A673 (cell line): ENCODE results near the gene SPO11. TPM values are rescaled to one million over a fixed set of nuclear protein-coding genes. Genes with fewer than 3 reads are reported as not detected.

Experiments used
- BruUV-seq: library from RNA; stranded (reverse); fragments of 400-500 nt; replicated peaks from 2 replicates; lab custom pipeline; 2021; lab: Mats Ljungman, UMichigan
- CTCF ChIA-PET: fragments of 300-600 bp; sonication (Branson Sonifier 250); formaldehyde crosslinking; loops from one replicate; lab custom pipeline; 2022; ENCODE audit warnings: antibody characterized with exemption; lab: Charles Lee
- POLR2A ChIA-PET: fragments of 300-600 bp; sonication (Branson Sonifier 250); formaldehyde crosslinking; loops from one replicate; lab custom pipeline; 2022; ENCODE audit warnings: antibody characterized with exemption; ENCODE audit not compliant: low non-redundant PET; lab: Charles Lee
- DNase-seq: peaks from one replicate; pipeline ENCODE4 v3.0.0-alpha.2; 2015; ENCODE audit warnings: low spot score
- H3K27ac ChIP-seq: fragments of 200-600 bp; sonication (generic); 2 replicates; pipeline ENCODE4 v1.5.1; 2016; ENCODE audit warnings: mixed run types, low read depth, mild to moderate bottlenecking, mixed read lengths, antibody characterized with exemption, low read length; ENCODE audit not compliant: poor library complexity, severe bottlenecking
- H3K27me3 ChIP-seq: fragments of 200-600 bp; sonication (generic); replicated peaks from 2 replicates; pipeline ENCODE4 v1.6.1; 2017; ENCODE audit warnings: mixed run types, low read depth, mild to moderate bottlenecking, mixed read lengths, antibody characterized with exemption, low read length; ENCODE audit not compliant: insufficient read depth, poor library complexity
- H3K36me3 ChIP-seq: fragments of 200-600 bp; sonication (generic); 2 replicates; pipeline ENCODE4 v1.6.1; 2016; ENCODE audit warnings: mixed run types, mild to moderate bottlenecking, mixed read lengths, antibody characterized with exemption, low read length; ENCODE audit not compliant: insufficient read depth, poor library complexity, severe bottlenecking
- H3K4me1 ChIP-seq: fragments of 200-600 bp; sonication (generic); 2 replicates; pipeline ENCODE4 v1.6.1; 2017; ENCODE audit warnings: mixed run types, mild to moderate bottlenecking, mixed read lengths, antibody characterized with exemption, low read length; ENCODE audit not compliant: insufficient read depth, poor library complexity, severe bottlenecking
- H3K4me3 ChIP-seq: fragments of 200-600 bp; sonication (generic); 2 replicates; pipeline ENCODE4 v1.5.1; 2016; ENCODE audit warnings: low read depth, mixed run types, mild to moderate bottlenecking, mixed read lengths, low read length; ENCODE audit not compliant: poor library complexity, severe bottlenecking
- H3K9me3 ChIP-seq: fragments of 200-600 bp; sonication (generic); 2 replicates; pipeline ENCODE4 v1.6.1; 2016; ENCODE audit warnings: mixed run types, low read depth, mild to moderate bottlenecking, mixed read lengths, antibody characterized with exemption, low read length; ENCODE audit not compliant: poor library complexity, severe bottlenecking
- EZH2 ChIP-seq: fragments of 200-600 bp; sonication (generic); IDR thresholded peaks from 2 replicates; pipeline ENCODE4 v1.6.1; 2017; ENCODE audit warnings: borderline replicate concordance, low read depth, mild to moderate bottlenecking, mixed read lengths, antibody characterized with exemption, low read length; ENCODE audit not compliant: poor library complexity, severe bottlenecking
- intact Hi-C: fragments of 100-400 bp; cut with micrococcal nuclease; formaldehyde crosslinking; loops from one replicate; pipeline ENCODE4 v1.10.0; 2022; ENCODE audit not compliant: unreplicated experiment
- total RNA-seq: library from RNA; stranded (reverse); gene quantifications from 2 replicates; pipeline ENCODE4 v1.2.3, GENCODE V29; 2021
- TF ChIP-seq, protein P1 (sequence below): fragments of 300-800, 200-600 bp; sonication (generic); conservative IDR thresholded peaks from 2 replicates; pipeline ENCODE4 v1.5.1; 2017; ENCODE audit warnings: low read depth, mild to moderate bottlenecking, antibody characterized with exemption, low read length, moderate library complexity, mixed read lengths

SPO11 gene
- total RNA-seq, 1 experiment from 2014 or later, result not detected

DNA sequence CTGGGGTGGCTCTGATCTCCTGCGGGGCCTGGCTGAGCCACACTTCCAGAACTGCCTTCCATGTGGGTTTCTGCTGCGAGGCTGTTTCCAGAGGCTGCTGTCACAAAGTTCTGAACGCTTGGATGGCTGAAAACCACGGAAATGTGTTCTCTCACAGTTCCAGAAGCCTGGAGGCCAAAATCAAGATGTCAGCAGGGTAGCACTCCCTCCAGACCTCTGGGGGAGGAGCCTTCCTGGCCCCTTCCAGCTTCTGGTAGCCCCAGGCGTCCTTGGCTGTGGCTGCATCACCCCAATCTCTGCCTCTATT is 39.5 kb upstream of the SPO11 start:
- no peak overlapping the region for H3K27ac ChIP-seq
- POLR2A ChIA-PET, result no interaction called here
- TF ChIP-seq, protein P1, sequence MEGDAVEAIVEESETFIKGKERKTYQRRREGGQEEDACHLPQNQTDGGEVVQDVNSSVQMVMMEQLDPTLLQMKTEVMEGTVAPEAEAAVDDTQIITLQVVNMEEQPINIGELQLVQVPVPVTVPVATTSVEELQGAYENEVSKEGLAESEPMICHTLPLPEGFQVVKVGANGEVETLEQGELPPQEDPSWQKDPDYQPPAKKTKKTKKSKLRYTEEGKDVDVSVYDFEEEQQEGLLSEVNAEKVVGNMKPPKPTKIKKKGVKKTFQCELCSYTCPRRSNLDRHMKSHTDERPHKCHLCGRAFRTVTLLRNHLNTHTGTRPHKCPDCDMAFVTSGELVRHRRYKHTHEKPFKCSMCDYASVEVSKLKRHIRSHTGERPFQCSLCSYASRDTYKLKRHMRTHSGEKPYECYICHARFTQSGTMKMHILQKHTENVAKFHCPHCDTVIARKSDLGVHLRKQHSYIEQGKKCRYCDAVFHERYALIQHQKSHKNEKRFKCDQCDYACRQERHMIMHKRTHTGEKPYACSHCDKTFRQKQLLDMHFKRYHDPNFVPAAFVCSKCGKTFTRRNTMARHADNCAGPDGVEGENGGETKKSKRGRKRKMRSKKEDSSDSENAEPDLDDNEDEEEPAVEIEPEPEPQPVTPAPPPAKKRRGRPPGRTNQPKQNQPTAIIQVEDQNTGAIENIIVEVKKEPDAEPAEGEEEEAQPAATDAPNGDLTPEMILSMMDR, result no peak
- intact Hi-C loops, result no loop called here
- no peak for DNase-seq
- H3K27me3 ChIP-seq, result peaks cover 92% of the 10 kb centered on the region
- no TSS peak for BruUV-seq
- no peaks in the 10 kb centered on the region for H3K4me1 ChIP-seq
- H3K9me3 ChIP-seq, result no peaks in the 10 kb centered on the region
- CTCF ChIA-PET, result no interaction called here
- H3K36me3 ChIP-seq, result no peaks in the 10 kb centered on the region
- no peak overlapping the region for H3K4me3 ChIP-seq

DNA sequence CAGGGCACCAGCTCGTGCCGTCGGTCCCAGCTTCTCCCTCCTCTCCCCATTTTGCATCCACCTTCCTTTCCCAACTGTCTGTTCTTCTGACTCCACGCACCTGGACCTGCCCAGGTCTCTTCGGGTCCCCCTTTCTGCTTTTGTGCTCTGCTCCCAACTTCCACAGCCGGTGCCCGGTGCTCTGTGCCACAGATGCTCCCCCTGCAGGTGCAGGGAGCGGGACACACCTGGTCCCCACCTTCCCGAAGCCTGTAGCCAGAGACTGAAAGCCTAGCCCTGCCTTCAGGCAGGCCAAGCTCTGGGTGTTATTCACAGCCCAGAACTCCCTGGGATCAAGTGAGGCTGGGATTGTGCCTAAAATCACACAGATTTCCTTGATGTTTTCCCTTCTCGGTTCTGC is 38.6 kb upstream of the SPO11 start:
- H3K4me1 ChIP-seq, result no peaks in the 10 kb centered on the region
- ChIA-PET POLR2A (no interaction called here), CTCF (no interaction called here)
- no peak for TF ChIP-seq EZH2
- TF ChIP-seq, protein P1, result no peak
- intact Hi-C loops, result no loop called here
- H3K9me3 ChIP-seq, result no peaks in the 10 kb centered on the region
- no peaks in the 10 kb centered on the region for H3K36me3 ChIP-seq
- H3K27me3 ChIP-seq, result peaks cover 93% of the 10 kb centered on the region
- H3K4me3 ChIP-seq, result no peak overlapping the region
- no TSS peak for BruUV-seq
- no peak overlapping the region for H3K27ac ChIP-seq
- no peak for DNase-seq

DNA sequence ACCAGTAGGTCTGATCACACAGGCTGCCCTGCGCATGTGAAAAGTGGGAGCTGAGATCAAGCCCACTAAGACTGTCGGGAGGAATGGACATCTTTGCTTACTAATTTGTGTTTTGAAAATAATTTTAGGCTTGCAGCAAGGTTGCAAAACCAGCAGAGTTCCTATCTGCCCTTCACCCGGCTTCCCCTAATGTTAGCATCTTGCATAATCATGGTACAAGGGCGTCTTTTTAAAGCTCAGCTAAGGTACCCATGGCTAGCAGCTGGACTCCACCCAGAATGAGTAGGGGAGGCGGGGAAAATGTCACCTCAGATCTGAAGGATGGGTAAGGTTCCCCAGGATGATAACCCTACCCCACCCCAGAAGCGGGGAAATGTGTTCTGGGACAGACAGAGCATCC is 37.9 kb upstream of the SPO11 start:
- no TSS peak for BruUV-seq
- CTCF ChIA-PET, result no interaction called here
- no peak for DNase-seq
- POLR2A ChIA-PET, result no interaction called here
- Histone ChIP-seq H3K27ac (no peak overlapping the region), H3K4me3 (no peak overlapping the region), H3K36me3 (no peaks in the 10 kb centered on the region), H3K4me1 (no peaks in the 10 kb centered on the region), H3K9me3 (no peaks in the 10 kb centered on the region), H3K27me3 (peaks cover 86% of the 10 kb centered on the region)
- TF ChIP-seq, protein P1, result no peak
- TF ChIP-seq EZH2, result no peak
- intact Hi-C loops, result no loop called here
